ENCODE results near the gene DONSON.

The DONSON gene

GRCh38 chr21:33541105-33541711, 47.3 kb downstream of the DONSON start:
- DNase-seq (ENCODE audit: low read depth), result no peak

- DNase-seq (ENCODE audit: low read depth), result no peak
These were observed 47.8 kb downstream of the DONSON start for GRCh38 chr21:33540711-33541104.

GRCh38 chr21:33539616-33540015, 48.9 kb downstream of the DONSON start:
- DNase-seq (ENCODE audit: low read depth), result no peak

GRCh38 chr21:33537212-33537611, 51.3 kb downstream of the DONSON start:
- no peak for DNase-seq (ENCODE audit: low read depth)

GRCh38 chr21:33531007-33531406, 57.5 kb downstream of the DONSON start:
- no peak for DNase-seq (ENCODE audit: low read depth)
